HEK293 (cell line): ENCODE results near the gene DEAF1.

Source experiments
- CTCF ChIA-PET: fragments of 350-600 bp; formaldehyde crosslinking; extraction: SDS; loops from one replicate; lab custom pipeline; 2021; ENCODE audit warnings: antibody characterized with exemption; lab: Yijun Ruan, JAX
- POLR2A ChIA-PET: fragments of 300-600 bp; formaldehyde crosslinking; extraction: SDS; loops from one replicate; lab custom pipeline; 2020; ENCODE audit warnings: antibody characterized with exemption, inconsistent platforms; lab: Yijun Ruan, JAX
- H3K27ac ChIP-seq: fragments of 200-500 bp; sonication (Bioruptor generic); 2 replicates; pipeline ENCODE4 v1.5.1; 2014; ENCODE audit warnings: low read depth, low read length, control low read depth, inconsistent platforms; ENCODE audit errors: extremely low read depth
- H3K36me3 ChIP-seq, 2 experiments: fragments of 200-500 bp in 1 of 2; sonication (Bioruptor generic) in 1 of 2; 1 replicate in 1 of 2; 2 replicates in 1 of 2; pipeline ENCODE4 v1.5.1; 2014 to 2017; ENCODE audit warnings: inconsistent platforms in 2 of 2, low read length in 2 of 2; ENCODE audit not compliant: control insufficient read depth in 2 of 2, insufficient read depth in 1 of 2
- H3K4me1 ChIP-seq: fragments of 200-500 bp; sonication (Bioruptor generic); 2 replicates; pipeline ENCODE4 v1.5.1; 2014; ENCODE audit warnings: mild to moderate bottlenecking, low read length, inconsistent platforms; ENCODE audit not compliant: control insufficient read depth, insufficient read depth
- H3K4me3 ChIP-seq: 2 replicates; pipeline ENCODE4 v1.5.1; 2011; ENCODE audit warnings: low read depth, mild to moderate bottlenecking, control low read depth, low read length, moderate library complexity
- H3K9me3 ChIP-seq: fragments of 200-500 bp; sonication (Bioruptor generic); 2 replicates; pipeline ENCODE4 v1.5.1; 2014; ENCODE audit warnings: low read depth, low read length, inconsistent platforms; ENCODE audit not compliant: control insufficient read depth, insufficient read depth
- GLI2 ChIP-seq: fragments of 450-650 bp; formaldehyde crosslinking; IDR thresholded peaks from 2 replicates; pipeline ENCODE4; 2017; ENCODE audit warnings: missing biosample characterization, missing genetic modification characterization, low read depth, borderline replicate concordance
- GLIS1 ChIP-seq: fragments of 450-650 bp; formaldehyde crosslinking; IDR thresholded peaks from 2 replicates; pipeline ENCODE4 v1.5.1; 2016; ENCODE audit warnings: missing biosample characterization, missing genetic modification characterization
- GLIS2 ChIP-seq: fragments of 450-650 bp; formaldehyde crosslinking; IDR thresholded peaks from 2 replicates; pipeline ENCODE4 v1.5.1; 2016; ENCODE audit warnings: missing biosample characterization, missing genetic modification characterization
- SCRT2 ChIP-seq: fragments of 450-650 bp; formaldehyde crosslinking; IDR thresholded peaks from 2 replicates; pipeline ENCODE4 v1.5.1; 2016; ENCODE audit warnings: missing biosample characterization, missing genetic modification characterization
- SP2 ChIP-seq: fragments of 450-650 bp; formaldehyde crosslinking; IDR thresholded peaks from 2 replicates; pipeline ENCODE4 v1.5.1; 2016; ENCODE audit warnings: missing biosample characterization, missing genetic modification characterization
- ZEB2 ChIP-seq: fragments of 450-650 bp; formaldehyde crosslinking; IDR thresholded peaks from 2 replicates; pipeline ENCODE4 v1.5.1; 2016; ENCODE audit warnings: missing biosample characterization, missing genetic modification characterization
- ZNF112 ChIP-seq: fragments of 450-650 bp; formaldehyde crosslinking; IDR thresholded peaks from 2 replicates; pipeline ENCODE4 v1.5.0; 2017; ENCODE audit warnings: missing biosample characterization, missing genetic modification characterization
- ZNF157 ChIP-seq: fragments of 450-650 bp; formaldehyde crosslinking; IDR thresholded peaks from 2 replicates; pipeline ENCODE4 v1.5.1; 2016; ENCODE audit warnings: missing biosample characterization, missing genetic modification characterization
- ZNF174 ChIP-seq: fragments of 450-650 bp; formaldehyde crosslinking; IDR thresholded peaks from 2 replicates; pipeline ENCODE4 v1.5.0; 2017; ENCODE audit warnings: missing biosample characterization, mild to moderate bottlenecking, missing genetic modification characterization
- ZNF391 ChIP-seq: fragments of 450-650 bp; formaldehyde crosslinking; IDR thresholded peaks from 2 replicates; pipeline ENCODE4 v1.5.1; 2016; ENCODE audit warnings: low read depth, missing biosample characterization, missing genetic modification characterization, borderline replicate concordance
- ZNF416 ChIP-seq: fragments of 450-650 bp; formaldehyde crosslinking; IDR thresholded peaks from 2 replicates; pipeline ENCODE4 v1.5.1; 2016; ENCODE audit warnings: missing biosample characterization, missing genetic modification characterization
- ZNF555 ChIP-seq: fragments of 450-650 bp; formaldehyde crosslinking; conservative IDR thresholded peaks from 2 replicates; pipeline ENCODE4 v1.5.1; 2017; ENCODE audit warnings: missing biosample characterization, mild to moderate bottlenecking, missing genetic modification characterization, inconsistent platforms
- ZNF654 ChIP-seq: fragments of 450-650 bp; formaldehyde crosslinking; IDR thresholded peaks from 2 replicates; pipeline ENCODE4 v1.5.1; 2016; ENCODE audit warnings: low read depth, missing biosample characterization, missing genetic modification characterization
- ZNF747 ChIP-seq: fragments of 450-650 bp; formaldehyde crosslinking; IDR thresholded peaks from 2 replicates; pipeline ENCODE4 v1.5.1; 2016; ENCODE audit warnings: missing biosample characterization, missing genetic modification characterization
- ZNF76 ChIP-seq: fragments of 450-650 bp; formaldehyde crosslinking; IDR thresholded peaks from 2 replicates; pipeline ENCODE4; 2016; ENCODE audit warnings: low read depth, missing biosample characterization, missing genetic modification characterization, borderline replicate concordance
- TF ChIP-seq, protein P1 (sequence below): fragments of 450-650 bp; formaldehyde crosslinking; IDR thresholded peaks from 2 replicates; pipeline ENCODE4 v1.5.1; 2016; ENCODE audit warnings: missing biosample characterization, missing genetic modification characterization
- TF ChIP-seq, protein P2 (sequence below): fragments of 450-650 bp; formaldehyde crosslinking; IDR thresholded peaks from 2 replicates; pipeline ENCODE4 v1.5.1; 2016; ENCODE audit warnings: missing biosample characterization, missing genetic modification characterization

The DEAF1 gene

DNA sequence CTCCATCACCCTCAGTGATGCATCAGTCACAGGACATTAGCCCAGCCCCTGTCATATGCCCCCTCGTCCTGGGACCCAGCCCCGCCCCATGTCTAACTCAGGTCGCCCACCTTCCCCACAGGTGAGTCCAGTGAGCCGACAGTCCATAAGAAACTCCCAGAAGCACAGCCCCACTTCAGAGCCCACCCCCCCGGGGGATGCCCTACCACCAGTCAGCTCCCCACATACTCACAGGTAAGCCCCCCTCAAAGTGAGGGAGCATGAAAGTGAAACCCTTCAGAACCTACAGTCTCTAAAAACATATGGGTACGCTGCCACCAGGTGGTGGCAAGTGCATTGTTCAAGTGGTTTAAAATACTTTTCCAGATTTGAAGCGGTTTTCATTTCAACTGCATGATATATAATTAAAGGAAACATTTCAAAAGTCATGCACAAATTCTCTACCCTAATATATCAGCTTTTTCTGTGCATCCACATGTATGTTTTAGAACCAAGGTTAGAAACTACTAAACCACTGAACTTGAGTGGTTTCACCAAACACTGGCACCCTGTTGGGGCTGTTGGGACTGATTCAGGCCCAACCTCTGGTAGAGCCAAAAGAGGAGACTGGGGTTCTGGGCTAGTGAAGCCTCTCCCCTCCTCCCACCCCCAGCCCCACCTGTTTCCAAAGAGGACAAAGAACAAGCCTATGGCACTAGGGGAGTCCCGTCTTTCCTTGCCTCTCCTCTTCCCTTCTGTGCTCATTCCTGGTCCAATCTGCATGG is 28.3 kb upstream of the DEAF1 start:
- POLR2A ChIA-PET: interaction anchor here (0.6 to 3.2 kb wide), 5 partner anchors 11 to 43 kb away, joined by 3 to 16 read pairs (median 4); partner anchors contain the start of gene TMEM80
- Histone ChIP-seq H3K4me1 (no peaks in the 10 kb centered on the region; the same call in 1 of the 2 replicates), H3K9me3 (no peaks in the 10 kb centered on the region), H3K4me3 (no peak overlapping the region), H3K27ac (no peak overlapping the region), H3K36me3 (no peaks in the 10 kb centered on the region)
- CTCF ChIA-PET: interaction anchor here (0.5 to 3.8 kb wide), 18 partner anchors 8 to 272 kb away, joined by 3 to 28 read pairs (median 4); partner anchors contain the start of genes DEAF1, EPS8L2 and TMEM80
- TF ChIP-seq, protein P1, sequence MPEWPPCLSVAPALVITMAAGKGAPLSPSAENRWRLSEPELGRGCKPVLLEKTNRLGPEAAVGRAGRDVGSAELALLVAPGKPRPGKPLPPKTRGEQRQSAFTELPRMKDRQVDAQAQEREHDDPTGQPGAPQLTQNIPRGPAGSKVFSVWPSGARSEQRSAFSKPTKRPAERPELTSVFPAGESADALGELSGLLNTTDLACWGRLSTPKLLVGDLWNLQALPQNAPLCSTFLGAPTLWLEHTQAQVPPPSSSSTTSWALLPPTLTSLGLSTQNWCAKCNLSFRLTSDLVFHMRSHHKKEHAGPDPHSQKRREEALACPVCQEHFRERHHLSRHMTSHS (tag by site-specific recombination): no peak
- TF ChIP-seq ZNF654 (tag by site-specific recombination) (peak; percentile 57), ZNF416 (tag by site-specific recombination) (no peak), ZEB2 (tag by site-specific recombination) (0 out of 2 replicates have a peak, but pooled peaks have one; percentile 27), ZNF391 (tag by site-specific recombination) (peak; percentile 100)

DNA sequence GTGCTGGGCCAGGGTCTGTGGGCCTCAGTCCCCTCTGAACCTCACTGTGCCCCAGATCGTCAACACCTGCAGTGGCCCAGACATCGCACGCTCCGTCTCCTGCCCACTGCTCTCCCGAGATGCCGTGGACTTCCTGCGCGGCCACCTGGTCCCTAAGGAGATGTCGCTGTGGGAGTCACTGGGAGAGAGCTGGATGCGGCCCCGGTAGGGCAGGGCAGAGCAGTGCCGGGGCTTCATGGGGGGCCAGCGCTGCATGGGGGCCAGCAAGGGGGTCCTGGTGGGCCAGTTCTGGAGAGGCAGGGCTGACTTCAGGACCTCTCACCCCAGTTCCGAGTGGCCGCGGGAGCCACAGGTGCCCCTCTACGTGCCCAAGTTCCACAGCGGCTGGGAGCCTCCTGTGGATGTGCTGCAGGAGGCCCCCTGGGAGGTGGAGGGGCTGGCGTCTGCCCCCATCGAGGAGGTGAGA is 27.4 kb upstream of the DEAF1 start:
- CTCF ChIA-PET: interaction anchor here (0.7 to 3.8 kb wide), 12 partner anchors 9 to 271 kb away, joined by 3 to 28 read pairs (median 4); partner anchors contain the start of genes DEAF1, EPS8L2, HRAS and TMEM80
- Histone ChIP-seq H3K36me3 (no peaks in the 10 kb centered on the region), H3K9me3 (no peaks in the 10 kb centered on the region), H3K4me3 (no peak overlapping the region), H3K4me1 (no peaks in the 10 kb centered on the region), H3K27ac (no peak overlapping the region)
- no peak for TF ChIP-seq ZNF555 (tag by site-specific recombination)
- TF ChIP-seq ZNF112: no peak
- 0 out of 2 replicates have a peak, but pooled peaks have one; percentile 31 for TF ChIP-seq SCRT2 (tag by site-specific recombination)
- no peak for TF ChIP-seq ZNF174 (tag by site-specific recombination)
- TF ChIP-seq GLI2 (tag by site-specific recombination): no peak
- TF ChIP-seq ZNF747 (tag by site-specific recombination): no peak
- TF ChIP-seq GLIS2 (tag by site-specific recombination): peak; percentile 46; the same call in 1 of the 2 replicates
- TF ChIP-seq ZNF157 (tag by site-specific recombination): no peak
- no peak for TF ChIP-seq SP2
- TF ChIP-seq, protein P2, sequence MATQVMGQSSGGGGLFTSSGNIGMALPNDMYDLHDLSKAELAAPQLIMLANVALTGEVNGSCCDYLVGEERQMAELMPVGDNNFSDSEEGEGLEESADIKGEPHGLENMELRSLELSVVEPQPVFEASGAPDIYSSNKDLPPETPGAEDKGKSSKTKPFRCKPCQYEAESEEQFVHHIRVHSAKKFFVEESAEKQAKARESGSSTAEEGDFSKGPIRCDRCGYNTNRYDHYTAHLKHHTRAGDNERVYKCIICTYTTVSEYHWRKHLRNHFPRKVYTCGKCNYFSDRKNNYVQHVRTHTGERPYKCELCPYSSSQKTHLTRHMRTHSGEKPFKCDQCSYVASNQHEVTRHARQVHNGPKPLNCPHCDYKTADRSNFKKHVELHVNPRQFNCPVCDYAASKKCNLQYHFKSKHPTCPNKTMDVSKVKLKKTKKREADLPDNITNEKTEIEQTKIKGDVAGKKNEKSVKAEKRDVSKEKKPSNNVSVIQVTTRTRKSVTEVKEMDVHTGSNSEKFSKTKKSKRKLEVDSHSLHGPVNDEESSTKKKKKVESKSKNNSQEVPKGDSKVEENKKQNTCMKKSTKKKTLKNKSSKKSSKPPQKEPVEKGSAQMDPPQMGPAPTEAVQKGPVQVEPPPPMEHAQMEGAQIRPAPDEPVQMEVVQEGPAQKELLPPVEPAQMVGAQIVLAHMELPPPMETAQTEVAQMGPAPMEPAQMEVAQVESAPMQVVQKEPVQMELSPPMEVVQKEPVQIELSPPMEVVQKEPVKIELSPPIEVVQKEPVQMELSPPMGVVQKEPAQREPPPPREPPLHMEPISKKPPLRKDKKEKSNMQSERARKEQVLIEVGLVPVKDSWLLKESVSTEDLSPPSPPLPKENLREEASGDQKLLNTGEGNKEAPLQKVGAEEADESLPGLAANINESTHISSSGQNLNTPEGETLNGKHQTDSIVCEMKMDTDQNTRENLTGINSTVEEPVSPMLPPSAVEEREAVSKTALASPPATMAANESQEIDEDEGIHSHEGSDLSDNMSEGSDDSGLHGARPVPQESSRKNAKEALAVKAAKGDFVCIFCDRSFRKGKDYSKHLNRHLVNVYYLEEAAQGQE: no peak
- TF ChIP-seq GLIS1: peak; percentile 51
- TF ChIP-seq ZNF654 (tag by site-specific recombination): no peak
- no peak for TF ChIP-seq ZNF76 (tag by site-specific recombination)
- POLR2A ChIA-PET: interaction anchor here (0.5 to 3.2 kb wide), 4 partner anchors 10 to 39 kb away, joined by 4 to 16 read pairs (median 6); partner anchors contain the start of gene TMEM80
